ENCODE data around the gene VENTX.

The VENTX gene

GRCh38 chr10:133202778-133203651 lies 34.6 kb upstream of the VENTX start:
- no peak for DNase-seq

DNA sequence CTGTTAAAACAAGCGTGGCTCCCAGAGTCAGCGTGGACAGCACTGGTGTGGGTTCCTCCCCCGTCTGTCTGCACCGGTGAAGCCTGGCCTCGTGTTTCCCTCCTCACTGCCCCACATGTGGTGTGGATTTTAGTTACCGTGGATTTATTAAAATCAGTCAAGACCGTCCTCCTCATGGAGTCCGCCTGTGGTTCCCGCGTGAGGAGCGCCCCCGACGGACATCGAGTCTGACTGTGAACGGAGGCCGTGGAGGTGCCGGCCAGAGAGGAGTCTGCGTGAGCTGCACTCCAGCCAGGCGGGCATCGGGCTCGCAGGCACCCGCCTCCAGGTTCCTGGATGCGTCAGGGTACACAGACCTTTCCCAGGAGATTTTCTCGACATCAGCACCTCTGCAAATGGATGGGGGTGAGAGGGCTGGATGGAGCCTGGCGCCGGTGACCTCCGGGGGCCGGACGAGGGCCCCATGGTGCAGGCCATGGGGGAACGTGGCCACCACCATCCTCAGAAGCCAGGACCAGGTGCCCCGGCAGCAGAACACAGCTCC lies 33.9 kb upstream of the VENTX start:
- no peak for DNase-seq

- DNase-seq = no peak
These were observed 33.2 kb upstream of the VENTX start for GRCh38 chr10:133204226-133205015.

DNA sequence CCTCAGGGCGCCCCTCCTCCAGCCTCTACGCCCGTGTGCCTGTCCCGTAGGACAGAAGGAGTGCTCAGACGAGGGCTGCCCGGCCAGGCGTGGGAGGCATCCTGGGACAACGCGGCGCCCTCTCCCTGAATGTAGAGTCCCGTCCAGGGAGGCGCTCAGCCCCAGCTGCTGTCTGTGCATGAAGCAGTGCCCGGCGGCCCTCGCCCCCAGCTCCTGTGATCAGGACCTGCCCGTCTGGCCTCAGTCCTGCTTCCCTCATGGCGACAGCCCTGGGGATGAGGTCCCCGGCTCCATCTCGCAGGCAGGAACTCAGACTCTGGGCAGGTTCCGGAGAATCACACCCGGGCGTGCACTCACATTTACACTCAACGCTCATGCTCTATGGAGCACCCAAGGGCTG lies 32.5 kb upstream of the VENTX start:
- DNase-seq = no peak

DNA sequence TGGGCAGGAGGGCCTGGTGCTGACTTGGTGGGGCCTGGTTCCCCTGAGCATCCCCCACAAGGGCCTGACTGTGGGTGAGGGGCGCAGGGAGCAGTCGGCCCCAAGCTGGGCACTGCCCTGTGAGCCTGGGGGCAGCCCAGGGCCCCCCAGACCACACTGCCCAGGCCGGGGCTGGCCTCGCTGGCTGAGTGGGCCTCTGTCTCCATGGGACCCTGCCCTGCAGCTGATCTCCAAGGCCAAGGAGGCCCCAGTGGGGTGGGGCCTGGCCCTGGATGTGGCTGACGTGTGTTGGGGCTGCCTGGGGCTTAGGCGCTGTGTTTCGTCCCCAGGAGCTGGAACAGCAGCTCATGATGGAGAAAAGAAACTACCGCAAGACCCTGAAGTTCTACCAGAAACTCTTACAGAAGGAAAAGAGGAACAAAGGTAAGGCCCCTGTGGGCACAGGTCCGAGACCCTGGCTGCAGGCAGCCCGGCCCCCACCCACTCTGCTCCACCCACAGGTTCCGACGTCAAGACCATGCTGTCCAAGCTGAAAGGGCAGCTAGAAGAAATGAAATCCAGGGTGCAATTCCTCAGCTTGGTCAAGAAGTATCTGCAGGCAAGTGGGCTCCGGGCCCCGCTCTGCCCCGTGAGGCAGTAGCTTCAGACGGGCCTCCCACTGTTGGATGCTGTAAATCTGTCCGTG lies 31.2 kb upstream of the VENTX start:
- no peak for DNase-seq

DNA sequence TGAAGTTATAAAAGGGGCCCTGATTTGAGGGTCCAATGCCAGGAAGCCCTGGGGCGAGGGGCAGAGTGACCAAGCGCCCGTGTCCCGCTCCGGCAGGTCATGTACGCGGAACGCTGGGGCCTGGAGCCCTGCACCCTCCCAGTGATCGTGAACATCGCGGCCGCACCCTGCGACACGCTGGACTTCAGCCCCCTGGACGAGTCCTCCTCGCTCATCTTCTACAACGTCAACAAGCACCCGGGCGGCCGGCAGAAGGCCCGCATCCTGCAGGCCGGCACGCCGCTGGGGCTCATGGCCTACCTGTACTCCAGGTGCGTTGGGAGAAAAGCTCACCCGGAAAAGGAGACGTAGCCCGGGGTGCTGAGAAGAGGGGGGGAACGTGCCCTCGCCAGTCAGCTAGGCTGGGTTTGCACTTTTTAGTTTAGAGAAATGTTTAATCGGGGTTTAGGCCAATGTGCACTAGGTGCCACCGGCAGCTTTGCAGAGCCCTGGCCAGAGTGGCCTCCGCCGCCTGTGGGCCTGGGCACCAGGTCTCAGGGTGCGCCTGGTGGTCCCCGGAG lies 30.5 kb upstream of the VENTX start:
- no peak for DNase-seq

- no peak for DNase-seq
These were observed 30.0 kb upstream of the VENTX start for GRCh38 chr10:133207627-133208026.

- no peak for DNase-seq
These were observed 29.2 kb upstream of the VENTX start for GRCh38 chr10:133208466-133208865.

DNA sequence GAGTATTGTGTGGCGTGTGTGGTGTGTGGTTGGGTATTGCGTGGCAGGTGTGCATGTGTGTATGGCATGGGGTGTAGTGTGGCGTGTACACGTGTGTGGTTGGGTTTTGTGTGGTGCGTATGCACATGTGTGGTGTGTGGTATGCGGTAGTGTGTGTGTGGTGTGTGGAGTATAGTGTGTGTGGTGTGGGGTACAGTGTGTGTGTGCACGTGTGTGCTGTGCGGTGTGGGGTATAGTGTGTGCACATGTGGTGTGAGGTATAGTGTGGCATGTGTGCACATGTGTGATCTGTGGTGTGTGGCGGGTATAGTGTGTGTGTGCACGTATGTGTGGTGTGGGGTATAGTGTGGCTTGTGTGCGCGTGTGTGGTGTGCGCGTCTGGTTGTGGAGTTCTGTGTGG lies 28.5 kb upstream of the VENTX start:
- DNase-seq = no peak

DNA sequence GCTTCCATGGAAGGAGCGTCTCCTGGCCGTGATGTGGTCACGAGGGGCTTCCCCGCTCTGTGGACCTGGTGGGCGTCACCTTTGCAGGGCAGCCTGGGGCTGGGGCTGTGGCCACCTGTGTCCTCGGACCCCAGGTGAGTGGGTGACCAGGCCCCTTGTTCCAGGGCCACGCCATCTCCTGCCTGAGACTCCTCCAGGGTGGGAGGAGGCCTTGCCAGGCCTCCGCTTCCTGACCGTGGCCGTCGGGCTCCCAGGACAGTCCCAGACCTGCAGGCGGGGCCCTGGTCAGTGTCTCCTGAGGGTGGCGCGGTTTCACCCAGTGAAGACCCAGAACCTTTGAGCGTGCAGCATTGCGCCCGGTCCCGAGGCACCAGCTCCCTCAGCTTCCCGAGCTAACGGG lies 28.0 kb upstream of the VENTX start:
- no peak for DNase-seq

GRCh38 chr10:133210398-133211140 lies 27.1 kb upstream of the VENTX start:
- DNase-seq = no peak

DNA sequence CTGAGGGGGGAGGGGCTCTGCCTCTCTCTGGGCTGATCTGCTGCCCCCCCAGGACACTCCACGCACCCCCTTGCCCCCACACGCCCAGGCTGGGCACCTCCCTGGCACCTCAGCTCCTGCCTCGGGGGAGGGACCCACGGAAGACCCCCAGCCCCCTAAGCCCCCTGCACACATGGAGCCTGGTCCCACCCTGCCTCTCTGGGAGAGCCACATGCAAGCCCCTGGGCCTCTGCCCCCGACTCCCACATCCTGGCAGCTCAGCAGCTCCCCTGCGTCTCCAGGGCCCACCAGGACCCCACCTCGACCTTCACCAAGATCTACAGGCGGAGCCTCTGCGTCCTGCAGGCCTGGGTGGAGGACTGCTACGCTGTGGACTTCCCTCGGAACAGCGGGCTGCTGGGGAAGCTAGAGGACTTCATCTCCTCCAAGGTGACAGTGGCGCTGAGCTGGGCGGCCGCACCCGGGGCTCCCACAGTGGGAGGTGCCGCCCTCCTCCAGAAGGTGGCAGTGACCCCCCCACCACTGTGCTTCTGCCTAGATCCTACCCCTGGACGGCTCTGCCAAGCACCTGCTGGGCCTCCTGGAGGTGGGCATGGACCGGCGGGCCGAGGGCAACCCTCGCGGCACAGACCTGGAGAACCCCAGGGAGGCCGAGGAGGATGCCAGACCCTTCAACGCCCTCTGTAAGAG lies 26.4 kb upstream of the VENTX start:
- no peak for DNase-seq

DNA sequence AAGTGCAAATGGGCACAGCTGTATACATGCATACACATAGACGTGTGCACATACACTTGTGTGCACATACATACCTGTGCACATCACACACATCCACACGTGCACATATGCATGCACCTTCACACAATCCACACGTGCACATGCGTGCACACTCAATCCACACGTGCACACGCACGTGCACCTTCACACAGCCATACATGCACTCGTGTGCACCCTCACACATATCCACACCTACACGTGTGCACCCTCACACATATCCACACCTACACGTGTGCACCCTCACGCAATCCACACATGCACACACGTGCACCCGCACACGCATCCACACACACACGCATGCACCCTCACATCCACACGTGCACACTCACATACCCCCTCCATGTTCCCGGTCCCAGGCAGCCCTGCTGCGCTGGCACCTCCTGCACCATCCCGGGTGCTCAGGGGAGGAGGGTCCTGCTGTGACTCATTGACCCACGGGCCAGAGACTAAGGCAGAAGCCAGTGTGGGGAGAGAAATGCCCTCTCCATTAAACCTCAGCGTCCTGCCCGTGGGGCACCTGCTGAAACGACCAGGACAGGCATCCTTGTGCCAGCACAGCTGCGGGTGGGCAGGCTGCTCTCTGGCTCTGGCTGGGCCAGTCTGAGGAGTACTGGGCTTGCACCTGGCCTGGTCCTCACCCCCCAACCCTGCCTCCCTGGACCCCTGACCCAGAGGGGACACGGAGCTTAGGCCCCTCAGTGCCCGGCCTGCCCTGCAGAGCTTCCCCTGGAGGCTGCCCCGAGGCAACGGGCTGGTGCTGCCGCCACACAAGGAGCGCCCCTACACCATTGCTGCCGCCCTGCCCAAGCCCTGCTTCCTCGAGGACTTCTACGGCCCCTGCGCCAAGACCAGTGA lies 25.4 kb upstream of the VENTX start:
- no peak for DNase-seq

- no peak for DNase-seq
These were observed 24.7 kb upstream of the VENTX start for GRCh38 chr10:133212853-133213494.

GRCh38 chr10:133213641-133214467 lies 23.8 kb upstream of the VENTX start:
- DNase-seq = no peak

DNA sequence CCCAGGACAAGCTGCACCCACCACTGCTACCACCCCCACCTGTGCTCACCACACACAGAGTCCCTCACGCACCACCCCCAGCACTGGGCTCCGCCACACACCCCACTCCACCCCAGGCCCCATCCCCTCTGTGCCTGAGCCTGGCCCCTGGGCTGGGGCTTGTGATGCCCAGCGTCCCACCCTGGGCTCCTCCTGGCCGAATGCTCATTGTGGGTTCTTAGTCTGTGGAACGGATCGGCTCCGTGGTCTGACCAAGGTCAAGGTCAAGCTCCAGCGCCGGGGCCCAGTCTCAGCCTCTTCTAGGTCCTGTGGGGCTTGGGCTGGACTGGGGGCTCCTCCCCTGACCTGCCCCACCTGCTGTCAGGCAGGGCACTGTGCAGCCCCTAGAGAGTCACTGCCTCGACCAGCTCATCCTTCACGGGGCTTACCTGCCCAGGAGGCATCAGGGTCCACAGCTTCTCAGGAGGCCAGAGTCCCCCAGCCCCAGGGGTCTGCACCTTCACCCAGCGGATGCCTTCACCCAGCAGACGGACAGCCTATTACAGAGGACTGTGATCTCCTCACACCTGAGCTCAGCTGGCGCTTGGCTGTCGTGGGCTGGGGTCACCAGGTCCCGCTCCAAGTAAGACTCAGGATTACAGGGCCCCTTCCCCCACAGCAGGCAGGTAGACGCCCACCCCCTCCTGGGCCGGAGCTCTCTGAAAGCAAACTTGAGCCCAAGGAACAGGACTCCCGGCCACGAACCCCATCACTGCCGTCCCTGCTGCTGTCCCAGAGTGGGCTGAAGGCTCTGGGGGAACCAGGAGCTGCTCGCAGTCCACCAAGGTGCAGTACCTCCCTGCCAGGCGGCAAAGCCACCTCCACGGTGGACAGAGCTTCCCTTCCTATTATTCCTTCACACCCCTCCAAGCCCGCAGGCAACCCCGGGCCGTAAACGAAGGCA lies 22.9 kb upstream of the VENTX start:
- DNase-seq = no peak

- no peak for DNase-seq
These were observed 22.1 kb upstream of the VENTX start for GRCh38 chr10:133215586-133215985.

DNA sequence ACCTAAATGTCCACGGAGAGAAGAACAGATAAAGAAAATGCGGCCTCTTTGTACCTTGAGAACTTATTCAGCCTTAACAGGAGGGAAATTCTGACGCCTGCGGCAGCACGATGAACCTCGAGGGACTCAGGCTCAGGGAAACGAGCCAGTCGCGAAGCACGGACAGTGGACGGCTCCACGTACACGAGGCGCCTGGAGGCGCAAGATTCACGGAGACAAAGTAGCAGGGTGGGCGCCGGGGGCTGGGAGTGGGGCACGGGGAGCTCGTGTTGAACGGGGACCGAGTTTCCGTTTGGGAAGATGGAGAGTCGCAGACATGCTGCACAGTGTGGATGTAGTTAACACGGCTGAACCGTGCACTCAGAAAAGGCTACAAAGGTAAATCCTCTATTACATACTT lies 20.9 kb upstream of the VENTX start:
- DNase-seq = no peak

All from CD4-positive, alpha-beta T cell treated with Interleukin-15 for 1 hour (primary cell).